Endothelial cell of umbilical vein (primary cell): ENCODE data around the gene IPP. TPM values are rescaled to one million over a fixed set of nuclear protein-coding genes. Genes with fewer than 3 reads are reported as not detected.

Experiments
- BruUV-seq: library from RNA; stranded (reverse); fragments of 400-500 nt; replicated peaks from 2 replicates; lab custom pipeline; 2021; lab: Mats Ljungman, UMichigan
- CTCF ChIA-PET: fragments of 300-600, 350-600 bp; sonication (Branson Sonifier 250); formaldehyde crosslinking; loops from one replicate; lab custom pipeline; 2021; ENCODE audit warnings: antibody characterized with exemption, inconsistent platforms; lab: Charles Lee
- POLR2A ChIA-PET: fragments of 300-600, 350-600 bp; sonication (Branson Sonifier 250); formaldehyde crosslinking; loops from one replicate; lab custom pipeline; 2021; ENCODE audit warnings: antibody characterized with exemption, inconsistent platforms; lab: Charles Lee
- DNase-seq: peaks from one replicate; pipeline ENCODE4 v3.0.0-alpha.2; 2011; ENCODE audit warnings: low read depth, low spot score
- FAIRE-seq: peaks from 2 replicates; lab custom pipeline; 2011; peaks lifted over from hg19 to GRCh38; lab: Jason Lieb, UNC
- H2AFZ ChIP-seq: 2 replicates; pipeline ENCODE4 v1.6.0; 2012; ENCODE audit warnings: low read depth, low read length, control low read depth, inconsistent platforms
- H3K27ac ChIP-seq: 2 replicates; pipeline ENCODE4 v1.5.1; 2011; ENCODE audit warnings: low read depth, mild to moderate bottlenecking, control low read depth, low read length, moderate library complexity; ENCODE audit not compliant: insufficient read depth
- H3K27me3 ChIP-seq, 2 experiments: 2 replicates each; pipeline versions ENCODE4 v1.6.0 to v1.6.1; 2011; ENCODE audit warnings: low read length in 2 of 2, mixed read lengths in 1 of 2; ENCODE audit not compliant: control insufficient read depth in 2 of 2, insufficient read depth in 2 of 2
- H3K36me3 ChIP-seq, 2 experiments: 2 replicates in 1 of 2; 3 replicates in 1 of 2; pipeline ENCODE4 v1.5.1; 2011; ENCODE audit warnings: low read length in 2 of 2, mild to moderate bottlenecking in 1 of 2, moderate library complexity in 1 of 2; ENCODE audit not compliant: control insufficient read depth in 2 of 2, insufficient read depth in 2 of 2; ENCODE audit errors: extremely low read depth in 1 of 2
- H3K4me1 ChIP-seq: 3 replicates; pipeline ENCODE4 v1.5.1; 2011; ENCODE audit warnings: mild to moderate bottlenecking, low read length; ENCODE audit not compliant: control insufficient read depth, insufficient read depth; ENCODE audit errors: extremely low read depth
- H3K4me2 ChIP-seq: 2 replicates; pipeline ENCODE4 v1.6.1; 2011; ENCODE audit warnings: low read length, control low read depth, mixed read lengths; ENCODE audit not compliant: insufficient read depth
- H3K4me3 ChIP-seq, 3 experiments: fragments of 200-600 bp in 1 of 3; sonication (generic), shearing (Covaris generic) in 1 of 3; replicated peaks in 1 of 3; 2 replicates each; pipeline ENCODE4 v1.5.1; 2011 to 2016; ENCODE audit warnings: control low read depth in 3 of 3, low read length in 3 of 3, mild to moderate bottlenecking in 2 of 3, inconsistent platforms in 1 of 3, low read depth in 1 of 3, moderate library complexity in 1 of 3; ENCODE audit not compliant: insufficient read depth in 1 of 3
- H3K79me2 ChIP-seq: 2 replicates; pipeline ENCODE4 v1.6.0; 2012; ENCODE audit warnings: low read length, inconsistent platforms; ENCODE audit not compliant: control insufficient read depth, insufficient read depth
- H3K9ac ChIP-seq: replicated peaks from 2 replicates; pipeline ENCODE3; 2011; ENCODE audit warnings: low read length, control low read depth; ENCODE audit not compliant: insufficient read depth; ENCODE audit errors: extremely low read depth
- H3K9me1 ChIP-seq: replicated peaks from 3 replicates; pipeline ENCODE4 v1.6.0; 2011; ENCODE audit warnings: mild to moderate bottlenecking, low read length; ENCODE audit not compliant: control insufficient read depth, insufficient read depth; ENCODE audit errors: extremely low read depth
- H3K9me3 ChIP-seq: replicated peaks from 2 replicates; pipeline ENCODE4 v1.5.1; 2012; ENCODE audit warnings: low read length, inconsistent platforms; ENCODE audit not compliant: control insufficient read depth, insufficient read depth
- H4K20me1 ChIP-seq: replicated peaks from 2 replicates; pipeline ENCODE3; 2011; ENCODE audit warnings: mild to moderate bottlenecking, low read length; ENCODE audit not compliant: control insufficient read depth, insufficient read depth; ENCODE audit errors: extremely low read depth
- FOS ChIP-seq: IDR thresholded peaks from 2 replicates; pipeline ENCODE4 v1.6.1; 2011; ENCODE audit warnings: mild to moderate bottlenecking, low read length, moderate library complexity, borderline replicate concordance; ENCODE audit not compliant: insufficient read depth
- GATA2 ChIP-seq: IDR thresholded peaks from 2 replicates; pipeline ENCODE4 v1.7.0; 2011; ENCODE audit warnings: low read depth, mild to moderate bottlenecking, moderate library complexity, mixed read lengths, low read length; ENCODE audit not compliant: insufficient read length, insufficient read depth
- JUN ChIP-seq: IDR thresholded peaks from 2 replicates; pipeline ENCODE4 v1.6.1; 2011; ENCODE audit warnings: borderline replicate concordance, low read depth; ENCODE audit not compliant: insufficient read length, insufficient read depth
- MYC ChIP-seq: IDR thresholded peaks from one replicate; pipeline ENCODE4 v1.6.1; 2011; ENCODE audit warnings: mild to moderate bottlenecking, low read depth, low read length
- POLR2A ChIP-seq: IDR thresholded peaks from 2 replicates; pipeline ENCODE4 v1.6.1; 2012; ENCODE audit warnings: low read depth, mild to moderate bottlenecking, control low read depth, low read length
- POLR2AphosphoS5 ChIP-seq: IDR thresholded peaks from 2 replicates; pipeline ENCODE4 v1.6.1; 2012; ENCODE audit warnings: low read depth, mild to moderate bottlenecking, control low read depth, low read length, moderate library complexity; ENCODE audit not compliant: insufficient read depth
- dilution Hi-C: fragments of 300-500 bp; cut with MboI; formaldehyde crosslinking; loops from one replicate; pipeline ENCODE4 v1.15.0; 2019; ENCODE audit warnings: low sequenced_read_pairs; ENCODE audit not compliant: extremely low pct_ligation_motif_present
- intact Hi-C: fragments of 100-400 bp; cut with micrococcal nuclease; formaldehyde crosslinking; loops from one replicate; pipeline ENCODE4 v1.10.0; 2022
- polyA plus RNA-seq, 4 experiments: library from polyadenylated mRNA; depleted of rRNA in 3 of 4; stranded (reverse) in 3 of 4; unstranded in 1 of 4; fragments of >200 nt; gene quantifications; 2 replicates each; pipeline versions ENCODE4 v1.2.1 to v1.2.3, GENCODE V29; 2011 to 2012; ENCODE audit warnings: missing spikeins in 1 of 4
- total RNA-seq: library from RNA; stranded (reverse); gene quantifications from 2 replicates; pipeline ENCODE4 v1.2.3, GENCODE V29; 2021
- TF ChIP-seq, protein P1 (sequence below), 2 donors: IDR thresholded peaks; 1 replicate in 1 of 2; 2 replicates in 1 of 2; pipeline ENCODE4 v1.5.1; 2011; ENCODE audit warnings: low read length in 2 of 2, mild to moderate bottlenecking in 2 of 2, moderate library complexity in 2 of 2, control low read depth in 1 of 2, inconsistent platforms in 1 of 2, low read depth in 1 of 2; ENCODE audit not compliant: insufficient read depth in 1 of 2; ENCODE audit errors: extremely low read depth in 1 of 2
- TF ChIP-seq, protein P2 (sequence below): IDR thresholded peaks from 2 replicates; pipeline ENCODE4 v1.6.1; 2011; ENCODE audit not compliant: insufficient read depth, insufficient read length

Gene IPP
- total and polyA plus RNA-seq, 2 donors (not counting 3 experiments of a cell fraction or from before 2014, with no cell fraction given): 2.1 to 6.3 TPM

DNA sequence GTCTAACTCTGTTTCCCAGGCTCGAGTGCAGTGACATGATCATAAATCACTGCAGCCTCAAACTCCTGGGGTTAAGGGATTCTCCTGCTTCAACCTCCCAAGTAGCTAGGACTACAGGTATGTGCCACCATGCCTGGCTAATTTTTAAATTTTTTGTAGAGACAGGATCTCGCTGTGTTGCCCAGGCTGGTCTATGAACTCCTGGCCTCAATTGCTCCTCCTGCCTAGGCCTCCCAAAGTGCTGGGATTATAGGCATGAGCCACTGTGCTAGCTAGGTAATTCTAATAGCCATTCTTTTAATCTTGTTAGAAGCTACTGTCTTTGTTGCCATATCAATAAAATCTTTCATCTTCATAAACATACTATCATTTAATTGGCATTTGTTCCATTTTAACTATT lies 39.1 kb upstream of the IPP start:
- Histone ChIP-seq H3K9me3 (no peaks in the 10 kb centered on the region), H3K79me2 (no peaks in the 10 kb centered on the region), H4K20me1 (no peaks in the 10 kb centered on the region), H3K36me3 (no peaks in the 10 kb centered on the region), H3K27ac (no peak overlapping the region), H3K4me3 (no peak overlapping the region), H3K4me2 (no peak overlapping the region), H3K4me1 (no peaks in the 10 kb centered on the region), H3K9ac (no peak overlapping the region), H3K27me3 (peaks cover 0 to 2% of the 10 kb centered on the region in 2 experiments), H2AFZ (no peak overlapping the region), H3K9me1 (no peaks in the 10 kb centered on the region)
- TF ChIP-seq POLR2A: no peak
- TF ChIP-seq POLR2AphosphoS5: no peak
- no peak for TF ChIP-seq JUN
- TF ChIP-seq GATA2: no peak
- no peak for TF ChIP-seq FOS
- TF ChIP-seq, protein P1, sequence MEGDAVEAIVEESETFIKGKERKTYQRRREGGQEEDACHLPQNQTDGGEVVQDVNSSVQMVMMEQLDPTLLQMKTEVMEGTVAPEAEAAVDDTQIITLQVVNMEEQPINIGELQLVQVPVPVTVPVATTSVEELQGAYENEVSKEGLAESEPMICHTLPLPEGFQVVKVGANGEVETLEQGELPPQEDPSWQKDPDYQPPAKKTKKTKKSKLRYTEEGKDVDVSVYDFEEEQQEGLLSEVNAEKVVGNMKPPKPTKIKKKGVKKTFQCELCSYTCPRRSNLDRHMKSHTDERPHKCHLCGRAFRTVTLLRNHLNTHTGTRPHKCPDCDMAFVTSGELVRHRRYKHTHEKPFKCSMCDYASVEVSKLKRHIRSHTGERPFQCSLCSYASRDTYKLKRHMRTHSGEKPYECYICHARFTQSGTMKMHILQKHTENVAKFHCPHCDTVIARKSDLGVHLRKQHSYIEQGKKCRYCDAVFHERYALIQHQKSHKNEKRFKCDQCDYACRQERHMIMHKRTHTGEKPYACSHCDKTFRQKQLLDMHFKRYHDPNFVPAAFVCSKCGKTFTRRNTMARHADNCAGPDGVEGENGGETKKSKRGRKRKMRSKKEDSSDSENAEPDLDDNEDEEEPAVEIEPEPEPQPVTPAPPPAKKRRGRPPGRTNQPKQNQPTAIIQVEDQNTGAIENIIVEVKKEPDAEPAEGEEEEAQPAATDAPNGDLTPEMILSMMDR (IDR thresholded peaks at IDR 0.05; ENCODE audit: extremely low read depth in 1 of 2, insufficient read depth in 1 of 2, low read depth in 1 of 2, low read length in 2 of 2): no peak
- TF ChIP-seq, protein P2, sequence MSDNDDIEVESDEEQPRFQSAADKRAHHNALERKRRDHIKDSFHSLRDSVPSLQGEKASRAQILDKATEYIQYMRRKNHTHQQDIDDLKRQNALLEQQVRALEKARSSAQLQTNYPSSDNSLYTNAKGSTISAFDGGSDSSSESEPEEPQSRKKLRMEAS: no peak
- TF ChIP-seq MYC: no peak
- POLR2A ChIA-PET: no interaction called here
- BruUV-seq: no TSS peak
- FAIRE-seq (no peak), DNase-seq (no peak)
- dilution Hi-C loops: no loop called here
- CTCF ChIA-PET: interaction anchor here (1.5 kb wide), 1 partner anchor 10 kb away, joined by 3 read pairs; no protein-coding TSS in a partner anchor
- intact Hi-C loops: no loop called here
